ENCODE measurements around the gene CKB. TPM values are rescaled to one million over a fixed set of nuclear protein-coding genes. Genes with fewer than 3 reads are reported as not detected.

The CKB gene
- total RNA-seq, 3 donors from 2014 or later, result 1,316 to 3,346 (median 2,079) TPM

- Histone ChIP-seq H3K4me3 (no peak overlapping the region), H3K9me3 (no peaks in the 10 kb centered on the region), H3K4me1 (ENCODE audit: low read depth) (peaks cover 17% of the 10 kb centered on the region), H3K36me3 (ENCODE audit: low read depth) (no peaks in the 10 kb centered on the region)
- DNase-seq, result peak in 2 of 3 donors; percentile 15 to 46
- ATAC-seq, result no peak
- TF ChIP-seq, protein P1, sequence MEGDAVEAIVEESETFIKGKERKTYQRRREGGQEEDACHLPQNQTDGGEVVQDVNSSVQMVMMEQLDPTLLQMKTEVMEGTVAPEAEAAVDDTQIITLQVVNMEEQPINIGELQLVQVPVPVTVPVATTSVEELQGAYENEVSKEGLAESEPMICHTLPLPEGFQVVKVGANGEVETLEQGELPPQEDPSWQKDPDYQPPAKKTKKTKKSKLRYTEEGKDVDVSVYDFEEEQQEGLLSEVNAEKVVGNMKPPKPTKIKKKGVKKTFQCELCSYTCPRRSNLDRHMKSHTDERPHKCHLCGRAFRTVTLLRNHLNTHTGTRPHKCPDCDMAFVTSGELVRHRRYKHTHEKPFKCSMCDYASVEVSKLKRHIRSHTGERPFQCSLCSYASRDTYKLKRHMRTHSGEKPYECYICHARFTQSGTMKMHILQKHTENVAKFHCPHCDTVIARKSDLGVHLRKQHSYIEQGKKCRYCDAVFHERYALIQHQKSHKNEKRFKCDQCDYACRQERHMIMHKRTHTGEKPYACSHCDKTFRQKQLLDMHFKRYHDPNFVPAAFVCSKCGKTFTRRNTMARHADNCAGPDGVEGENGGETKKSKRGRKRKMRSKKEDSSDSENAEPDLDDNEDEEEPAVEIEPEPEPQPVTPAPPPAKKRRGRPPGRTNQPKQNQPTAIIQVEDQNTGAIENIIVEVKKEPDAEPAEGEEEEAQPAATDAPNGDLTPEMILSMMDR (IDR thresholded peaks at IDR 0.05), result no peak
- intact Hi-C loops (cut with DNase I, micrococcal nuclease), result loop anchor here in 1 of 2 donors (5.0 kb wide), 1 partner anchor 46 kb away; no protein-coding TSS in a partner anchor
Observed at GRCh38 chr14:103548463-103549351, 26.1 kb upstream of the CKB start.

GRCh38 chr14:103547941-103548462 lies 25.4 kb upstream of the CKB start:
- peak in 1 of 3 donors; percentile 19 for DNase-seq
- intact Hi-C loops (cut with DNase I, micrococcal nuclease), result loop anchor here in 1 of 2 donors (5.0 kb wide), 1 partner anchor 46 kb away; no protein-coding TSS in a partner anchor
- H3K4me3 ChIP-seq, result no peak overlapping the region
- no peaks in the 10 kb centered on the region for H3K9me3 ChIP-seq
- TF ChIP-seq, protein P1 (IDR thresholded peaks at IDR 0.05), result no peak
- H3K4me1 ChIP-seq (ENCODE audit: low read depth), result peaks cover 24% of the 10 kb centered on the region
- no peak for ATAC-seq
- no peaks in the 10 kb centered on the region for H3K36me3 ChIP-seq (ENCODE audit: low read depth)

DNA sequence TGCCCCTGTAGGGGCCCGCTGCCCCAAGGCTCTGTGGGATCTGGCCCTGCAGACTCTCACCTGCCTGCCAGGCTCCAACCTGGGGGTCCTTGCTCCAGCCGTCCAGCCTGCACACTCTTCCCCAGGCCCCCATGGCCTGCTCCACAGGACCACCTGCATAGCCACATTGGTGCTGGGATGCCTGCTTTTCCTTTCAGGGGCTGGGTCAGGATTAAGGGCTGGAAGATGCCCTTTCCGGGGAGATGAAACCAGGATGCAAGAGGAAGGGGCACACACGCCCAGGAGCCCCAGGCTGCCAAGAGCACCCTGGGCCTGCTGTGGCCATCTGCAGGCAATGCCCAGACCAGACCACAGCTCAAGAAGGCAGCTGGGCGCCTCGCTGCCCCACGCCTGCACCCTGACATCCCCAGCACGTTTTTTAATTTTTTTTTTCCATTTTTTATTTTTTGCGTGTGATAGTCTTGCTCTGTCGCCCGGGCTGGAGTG lies 24.9 kb upstream of the CKB start:
- Histone ChIP-seq H3K4me1 (ENCODE audit: low read depth) (peaks cover 29% of the 10 kb centered on the region), H3K36me3 (ENCODE audit: low read depth) (no peaks in the 10 kb centered on the region), H3K4me3 (no peak overlapping the region), H3K9me3 (no peaks in the 10 kb centered on the region)
- ATAC-seq (no peak), DNase-seq (no peak)
- intact Hi-C loops (cut with DNase I, micrococcal nuclease), result loop anchor here in 1 of 2 donors (5.0 kb wide), 1 partner anchor 45 kb away; no protein-coding TSS in a partner anchor
- TF ChIP-seq, protein P1 (IDR thresholded peaks at IDR 0.05), result no peak

DNA sequence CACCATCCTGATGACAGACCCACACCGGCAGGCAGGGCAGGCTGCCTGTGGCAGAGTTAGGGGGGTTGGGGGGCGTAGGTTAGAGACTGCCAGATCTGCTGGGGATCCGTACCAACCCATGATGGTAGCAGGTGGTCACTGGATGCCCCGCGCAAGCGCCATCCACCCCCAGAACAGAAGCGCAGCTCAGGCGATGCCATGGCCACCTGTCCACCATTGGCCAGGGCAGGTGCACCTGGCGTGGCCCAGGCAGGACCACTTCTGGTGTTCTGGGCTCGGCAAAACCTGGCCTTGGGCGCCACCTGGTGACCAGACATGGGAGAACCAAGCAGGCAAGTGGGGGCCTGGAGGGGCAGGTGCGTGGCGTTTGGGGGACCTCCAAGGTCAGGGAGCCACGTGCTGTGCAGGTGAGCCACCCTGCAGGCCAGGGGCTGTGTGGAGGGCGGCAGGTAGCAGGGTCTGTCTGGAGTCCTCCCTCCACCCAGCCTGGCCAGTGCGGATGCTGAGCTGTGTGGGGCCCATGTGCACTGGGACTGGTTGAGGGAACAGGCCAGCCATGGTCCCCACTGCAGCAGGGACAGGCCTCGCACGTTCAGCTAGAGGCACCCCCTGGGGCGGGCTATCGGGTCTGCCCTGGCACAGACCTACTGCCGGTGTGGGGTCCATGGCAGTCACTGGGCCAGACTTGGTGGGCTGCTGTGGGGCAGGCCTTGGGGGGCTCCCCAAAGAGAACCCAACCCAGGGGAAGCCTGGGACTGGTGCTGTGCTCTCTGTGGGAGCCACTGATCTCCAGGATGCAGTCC lies 24.2 kb upstream of the CKB start:
- peak; percentile 76 to 87 (median 83) for DNase-seq
- TF ChIP-seq, protein P1 (IDR thresholded peaks at IDR 0.05), result peak; percentile 84
- intact Hi-C loops (cut with DNase I, micrococcal nuclease), result loop anchor here in 1 of 2 donors (5.0 kb wide), 1 partner anchor 45 kb away; no protein-coding TSS in a partner anchor

More for the DNA sequence above, 24.2 kb upstream of the CKB start:
- peak; percentile 61 for ATAC-seq
- Histone ChIP-seq H3K4me3 (no peak overlapping the region), H3K9me3 (no peaks in the 10 kb centered on the region), H3K36me3 (ENCODE audit: low read depth) (no peaks in the 10 kb centered on the region), H3K4me1 (ENCODE audit: low read depth) (peaks cover 36% of the 10 kb centered on the region)
